ENCODE measurements around the gene NARS2. TPM values are rescaled to one million over a fixed set of nuclear protein-coding genes. Genes with fewer than 3 reads are reported as not detected.
"Not testable (repeated sequence)": the region's sequence is repeated elsewhere in the genome, so short reads cannot be mapped to it uniquely, and the experiment has no call there.

NARS2 gene
- total RNA-seq, 4 donors from 2014 or later = 12.9 to 29.1 (median 18.7) TPM

DNA sequence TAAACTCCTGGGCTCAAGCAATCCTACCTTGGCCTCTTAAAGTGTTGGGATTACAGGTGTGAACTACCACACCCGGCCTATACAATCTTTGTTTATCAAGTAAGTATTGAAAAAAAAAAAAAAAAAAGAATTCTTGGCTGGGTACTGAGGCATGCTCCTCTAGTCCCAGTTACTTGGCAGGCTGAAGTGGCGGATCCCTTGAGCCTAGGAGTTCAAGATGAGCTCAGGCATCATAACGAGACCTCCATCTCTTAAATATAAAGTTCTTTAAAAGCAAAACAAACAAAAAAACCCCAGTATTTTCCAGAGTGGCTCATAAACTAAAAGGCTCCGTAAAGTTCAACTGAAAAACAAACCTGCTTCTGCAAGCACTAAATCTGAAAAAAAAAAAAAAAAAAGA, 106.7 kb downstream of the NARS2 start:
- Histone ChIP-seq H3K4me1 (no peaks in the 10 kb centered on the region), H3K27me3 (no peaks in the 10 kb centered on the region), H3K4me3 (no peak overlapping the region), H3K27ac (no peak overlapping the region), H3K9me3 (no peaks in the 10 kb centered on the region), H3K36me3 (peaks cover 0 to 8% of the 10 kb centered on the region in 2 donors)
- in situ Hi-C loops (cut with MboI; ENCODE audit: low sequenced_read_pairs in 4 of 4) = no loop called here
- intact Hi-C loops (cut with DNase I; ENCODE audit: low total_unique reads) = no loop called here
- TF ChIP-seq, protein P1, sequence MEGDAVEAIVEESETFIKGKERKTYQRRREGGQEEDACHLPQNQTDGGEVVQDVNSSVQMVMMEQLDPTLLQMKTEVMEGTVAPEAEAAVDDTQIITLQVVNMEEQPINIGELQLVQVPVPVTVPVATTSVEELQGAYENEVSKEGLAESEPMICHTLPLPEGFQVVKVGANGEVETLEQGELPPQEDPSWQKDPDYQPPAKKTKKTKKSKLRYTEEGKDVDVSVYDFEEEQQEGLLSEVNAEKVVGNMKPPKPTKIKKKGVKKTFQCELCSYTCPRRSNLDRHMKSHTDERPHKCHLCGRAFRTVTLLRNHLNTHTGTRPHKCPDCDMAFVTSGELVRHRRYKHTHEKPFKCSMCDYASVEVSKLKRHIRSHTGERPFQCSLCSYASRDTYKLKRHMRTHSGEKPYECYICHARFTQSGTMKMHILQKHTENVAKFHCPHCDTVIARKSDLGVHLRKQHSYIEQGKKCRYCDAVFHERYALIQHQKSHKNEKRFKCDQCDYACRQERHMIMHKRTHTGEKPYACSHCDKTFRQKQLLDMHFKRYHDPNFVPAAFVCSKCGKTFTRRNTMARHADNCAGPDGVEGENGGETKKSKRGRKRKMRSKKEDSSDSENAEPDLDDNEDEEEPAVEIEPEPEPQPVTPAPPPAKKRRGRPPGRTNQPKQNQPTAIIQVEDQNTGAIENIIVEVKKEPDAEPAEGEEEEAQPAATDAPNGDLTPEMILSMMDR (IDR thresholded peaks at IDR 0.05 in 4 of 5, conservative IDR thresholded peaks at IDR 0.05 in 1 of 5) = no peak
- no peak for TF ChIP-seq POLR2A (IDR thresholded peaks at IDR 0.05)
- ATAC-seq = no peak
- DNase-seq = no peak

- no peak overlapping the region for H3K4me3 ChIP-seq
Observed at GRCh38 chr11:78467370-78467769, 107.3 kb downstream of the NARS2 start.

GRCh38 chr11:78465169-78465942, 109.3 kb downstream of the NARS2 start:
- ATAC-seq (no peak), DNase-seq (no peak)
- H3K4me1 ChIP-seq = no peaks in the 10 kb centered on the region
- H3K36me3 ChIP-seq = peaks cover 0 to 23% of the 10 kb centered on the region in 2 donors
- no peaks in the 10 kb centered on the region for H3K9me3 ChIP-seq
- intact Hi-C loops (cut with DNase I; ENCODE audit: low total_unique reads) = no loop called here
- in situ Hi-C loops (cut with MboI; ENCODE audit: low sequenced_read_pairs in 4 of 4) = no loop called here
- no peak overlapping the region for H3K27ac ChIP-seq
- no peak overlapping the region for H3K4me3 ChIP-seq
- H3K27me3 ChIP-seq = no peaks in the 10 kb centered on the region
- TF ChIP-seq, protein P1 (IDR thresholded peaks at IDR 0.05 in 4 of 5, conservative IDR thresholded peaks at IDR 0.05 in 1 of 5) = no peak
- TF ChIP-seq POLR2A (IDR thresholded peaks at IDR 0.05) = no peak

More at GRCh38 chr11:78467370-78467769, 107.3 kb downstream of the NARS2 start:
- Histone ChIP-seq H3K36me3 (peaks cover 0 to 14% of the 10 kb centered on the region in 2 donors), H3K9me3 (no peaks in the 10 kb centered on the region), H3K4me1 (no peaks in the 10 kb centered on the region), H3K27me3 (no peaks in the 10 kb centered on the region), H3K27ac (no peak overlapping the region)
- TF ChIP-seq, protein P1 (IDR thresholded peaks at IDR 0.05 in 4 of 5, conservative IDR thresholded peaks at IDR 0.05 in 1 of 5) = no peak
- TF ChIP-seq POLR2A (IDR thresholded peaks at IDR 0.05) = no peak
- no peak for ATAC-seq
- DNase-seq = no peak
- in situ Hi-C loops (cut with MboI; ENCODE audit: low sequenced_read_pairs in 4 of 4) = no loop called here
- intact Hi-C loops (cut with DNase I; ENCODE audit: low total_unique reads) = no loop called here

DNA sequence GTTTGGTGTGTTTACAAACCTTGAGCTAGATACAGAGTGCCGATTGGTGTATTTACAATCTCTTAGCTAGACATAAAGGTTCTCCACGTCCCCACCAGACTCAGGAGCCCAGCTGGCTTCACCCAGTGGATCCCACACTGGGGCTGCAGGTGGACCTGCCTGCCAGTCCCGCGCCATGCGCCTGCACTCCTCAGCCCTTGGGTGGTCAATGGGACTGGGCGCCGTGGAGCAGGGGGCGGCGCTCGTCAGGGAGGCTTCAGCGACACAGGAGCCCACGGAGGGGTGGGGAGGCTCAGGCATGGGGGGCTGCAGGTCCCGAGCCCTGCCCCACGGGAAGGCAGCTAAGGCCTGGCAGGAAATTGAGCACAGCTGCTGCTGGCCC, 109.9 kb downstream of the NARS2 start:
- H3K4me3 ChIP-seq; in situ Hi-C loops (cut with MboI; ENCODE audit: low sequenced_read_pairs in 4 of 4); H3K27ac ChIP-seq; intact Hi-C loops (cut with DNase I; ENCODE audit: low total_unique reads); DNase-seq; H3K4me1 ChIP-seq; H3K27me3 ChIP-seq; H3K9me3 ChIP-seq; ATAC-seq: not testable (repeated sequence)
- H3K36me3 ChIP-seq = peaks cover 0 to 29% of the 10 kb centered on the region in 2 donors

GRCh38 chr11:78460471-78460870, 114.2 kb downstream of the NARS2 start:
- TF ChIP-seq, protein P1 (IDR thresholded peaks at IDR 0.05 in 4 of 5, conservative IDR thresholded peaks at IDR 0.05 in 1 of 5) = no peak
- no peak for TF ChIP-seq POLR2A (IDR thresholded peaks at IDR 0.05)
- Histone ChIP-seq H3K4me1 (no peaks in the 10 kb centered on the region), H3K9me3 (no peaks in the 10 kb centered on the region), H3K4me3 (no peak overlapping the region), H3K36me3 (peaks cover 0 to 37% of the 10 kb centered on the region in 2 donors), H3K27ac (no peak overlapping the region), H3K27me3 (no peaks in the 10 kb centered on the region)
- DNase-seq = no peak
- intact Hi-C loops (cut with DNase I; ENCODE audit: low total_unique reads) (no loop called here), in situ Hi-C loops (cut with MboI; ENCODE audit: low sequenced_read_pairs in 4 of 4) (no loop called here)
- ATAC-seq = no peak
